Ectodermal cell (in vitro differentiated cells): ENCODE results near the gene SHFL.
A peak's percentile ranks its signal among the peaks of the same experiment; 100 is the strongest.

Experiments used
- H3K27ac ChIP-seq: 2 replicates; pipeline ENCODE4 v1.7.0; 2013; ENCODE audit warnings: mild to moderate bottlenecking, low read depth, low read length; ENCODE audit not compliant: insufficient read depth, poor library complexity, severe bottlenecking
- H3K27me3 ChIP-seq: 2 replicates; pipeline ENCODE4 v1.7.0; 2013; ENCODE audit warnings: mild to moderate bottlenecking, low read length; ENCODE audit not compliant: insufficient read depth, control insufficient read depth, poor library complexity, severe bottlenecking
- H3K36me3 ChIP-seq: one replicate; pipeline ENCODE4 v1.7.0; 2013; ENCODE audit warnings: low read length; ENCODE audit not compliant: control insufficient read depth, insufficient read depth
- H3K4me1 ChIP-seq: one replicate; pipeline ENCODE4 v1.7.0; 2013; ENCODE audit warnings: low read length; ENCODE audit not compliant: control insufficient read depth, insufficient read depth
- H3K4me3 ChIP-seq: 2 replicates; pipeline ENCODE4 v1.7.0; 2013; ENCODE audit warnings: low read depth, low read length, control low read depth; ENCODE audit not compliant: insufficient read depth
- H3K9me3 ChIP-seq: 2 replicates; pipeline ENCODE4 v1.7.0; 2013; ENCODE audit warnings: mild to moderate bottlenecking, low read length, moderate library complexity; ENCODE audit not compliant: control insufficient read depth
- WGBS, 2 experiments: methylation state at CpG; one replicate each; pipeline ENCODE4 v1.1.7; 2013; ENCODE audit warnings: missing lambda C conversion rate in 2 of 2; 5-methylcytosine and 5-hydroxymethylcytosine counted together

Gene SHFL

DNA sequence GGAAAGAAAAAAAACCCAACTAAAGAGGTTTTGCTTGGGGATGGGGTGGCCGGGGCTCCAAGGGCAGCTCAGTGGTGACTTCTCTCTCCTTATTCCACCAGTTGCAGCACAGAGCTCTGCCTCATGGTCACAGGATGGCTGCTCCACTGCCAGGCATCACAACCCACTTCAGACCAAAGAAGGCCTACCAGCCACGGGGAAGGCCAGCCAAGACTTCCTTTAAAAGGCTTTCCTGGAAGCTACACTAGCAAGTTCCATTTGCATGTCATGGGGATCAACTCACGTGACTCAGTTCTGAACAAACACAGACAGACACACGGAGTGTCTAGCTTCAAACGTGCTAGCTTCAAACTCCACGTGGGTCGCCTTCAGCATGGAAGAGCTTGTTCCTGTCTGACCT lies 46.8 kb downstream of the SHFL start:
- peaks cover 43% of the 10 kb centered on the region for H3K36me3 ChIP-seq
- H3K27me3 ChIP-seq, result no peaks in the 10 kb centered on the region
- no peak overlapping the region for H3K4me3 ChIP-seq
- 94 to 95% methylated on average over 7 of the region's 7 CpGs for WGBS, 2 experiments
- no peak overlapping the region for H3K27ac ChIP-seq
- no peaks in the 10 kb centered on the region for H3K4me1 ChIP-seq
- H3K9me3 ChIP-seq, result no peaks in the 10 kb centered on the region

DNA sequence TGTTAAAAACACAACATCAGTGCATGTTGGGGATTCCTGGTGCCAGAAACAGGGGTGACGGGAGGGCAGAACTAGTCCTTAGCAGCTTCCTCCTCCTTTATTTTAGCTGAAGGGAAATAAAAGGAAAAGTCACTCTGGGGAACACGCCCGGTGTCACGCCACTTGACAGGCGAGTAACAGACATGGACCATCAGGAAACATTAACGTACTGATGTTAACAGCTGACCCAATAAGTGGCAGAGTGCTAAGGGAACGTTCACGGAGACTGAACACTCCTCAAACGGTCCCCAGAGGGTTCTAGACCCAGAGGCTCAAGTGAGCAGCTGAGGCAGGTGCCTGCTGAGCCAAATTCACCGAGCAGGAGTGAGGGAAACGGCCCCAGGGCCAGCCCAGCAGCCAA lies 47.5 kb downstream of the SHFL start:
- Histone ChIP-seq H3K4me1 (no peaks in the 10 kb centered on the region), H3K9me3 (no peaks in the 10 kb centered on the region), H3K27me3 (no peaks in the 10 kb centered on the region), H3K36me3 (peaks cover 50% of the 10 kb centered on the region), H3K4me3 (no peak overlapping the region), H3K27ac (no peak overlapping the region)
- WGBS, 2 experiments, result 95 to 97% methylated on average over 11 of the region's 11 CpGs

DNA sequence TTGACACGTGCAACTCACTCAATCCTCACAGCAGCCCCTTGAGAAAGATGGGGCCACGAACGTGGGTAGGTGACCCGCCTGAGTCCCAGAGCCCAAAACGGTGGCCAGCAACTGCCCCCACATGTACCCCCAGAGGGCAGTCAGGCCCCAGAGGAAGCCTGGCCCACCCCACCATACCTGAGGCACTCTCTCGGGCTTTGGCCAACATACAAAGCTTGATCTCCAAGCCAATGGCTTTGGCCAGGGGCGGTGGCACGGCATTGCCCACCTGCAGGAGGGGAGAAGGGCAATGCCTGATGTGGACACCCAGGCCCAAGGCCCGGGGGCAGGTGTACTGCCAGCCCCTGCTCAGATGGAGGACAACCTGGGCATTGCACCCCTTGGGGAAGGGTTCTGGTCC lies 47.9 kb downstream of the SHFL start:
- Histone ChIP-seq H3K36me3 (peaks cover 55% of the 10 kb centered on the region), H3K27ac (no peak overlapping the region), H3K4me1 (no peaks in the 10 kb centered on the region), H3K27me3 (no peaks in the 10 kb centered on the region), H3K4me3 (no peak overlapping the region), H3K9me3 (no peaks in the 10 kb centered on the region)
- WGBS, 2 experiments, result 93 to 94% methylated on average over 9 of the region's 9 CpGs

DNA sequence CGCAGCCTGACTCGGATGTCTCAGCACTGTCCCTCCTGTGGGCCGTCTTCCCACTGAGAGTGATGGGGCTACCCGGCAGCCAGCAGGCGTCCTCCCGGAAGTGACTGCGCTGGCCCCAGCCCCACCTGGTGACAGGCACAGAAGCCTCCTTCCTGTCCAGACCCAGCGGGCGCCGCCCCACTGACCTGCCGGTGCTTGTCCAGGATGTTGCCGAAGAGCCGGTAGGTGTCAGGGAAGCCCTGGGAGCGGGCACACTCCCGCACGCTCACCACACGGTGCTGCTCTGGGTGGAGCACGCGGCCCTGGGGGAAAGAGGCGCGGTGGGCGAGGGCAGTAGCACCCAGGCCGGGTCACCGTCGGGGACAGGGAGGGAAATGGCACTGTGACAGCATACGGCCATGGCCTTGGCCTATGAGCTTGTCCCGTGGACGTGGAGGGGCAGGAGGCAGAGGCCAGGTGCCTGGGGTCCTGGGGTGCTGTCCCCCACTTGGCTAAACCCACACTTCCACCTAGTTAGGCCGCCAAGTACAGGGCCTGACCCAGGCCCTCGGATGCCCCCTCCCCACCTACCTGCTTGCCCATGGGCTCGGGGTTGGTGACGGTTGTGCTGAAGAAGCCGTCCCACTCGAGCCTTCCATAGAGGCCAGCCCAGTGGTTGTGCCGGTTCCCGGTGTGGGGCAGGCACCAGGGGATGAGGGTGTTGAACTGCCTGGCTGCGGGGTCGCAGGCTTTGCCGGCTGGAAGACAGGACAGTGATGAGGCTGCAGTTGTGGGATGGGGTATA lies 49.6 kb downstream of the SHFL start:
- 96% methylated on average over 39 of the region's 39 CpGs for WGBS, 2 experiments
- no peak overlapping the region for H3K4me3 ChIP-seq
- H3K4me1 ChIP-seq, result no peaks in the 10 kb centered on the region
- H3K27me3 ChIP-seq, result no peaks in the 10 kb centered on the region
- peaks cover 69% of the 10 kb centered on the region for H3K36me3 ChIP-seq
- H3K27ac ChIP-seq, result no peak overlapping the region
- H3K9me3 ChIP-seq, result no peaks in the 10 kb centered on the region

DNA sequence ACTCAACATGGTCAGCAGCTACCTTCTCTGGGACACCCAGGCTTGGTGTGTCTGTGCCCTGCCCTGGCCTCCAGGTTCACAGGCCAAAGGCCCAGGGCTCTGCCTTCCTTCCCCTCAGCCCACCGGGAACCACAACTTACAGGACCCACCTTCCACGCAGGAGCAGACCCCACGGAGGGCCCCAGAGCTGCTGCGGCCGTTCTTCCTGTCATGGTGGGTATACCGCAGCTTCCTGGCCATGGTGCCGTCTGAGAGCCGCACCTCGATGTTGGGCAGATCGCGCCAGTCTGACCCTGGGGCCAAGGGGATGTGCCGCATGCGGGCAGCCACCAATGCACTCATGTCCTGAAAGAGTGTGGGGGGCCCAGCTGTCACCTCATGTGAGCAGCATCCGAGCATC lies 50.8 kb downstream of the SHFL start:
- no peaks in the 10 kb centered on the region for H3K27me3 ChIP-seq
- no peak overlapping the region for H3K27ac ChIP-seq
- H3K4me3 ChIP-seq, result no peak overlapping the region
- 97% methylated on average over 14 of the region's 14 CpGs for WGBS, 2 experiments
- no peaks in the 10 kb centered on the region for H3K4me1 ChIP-seq
- no peaks in the 10 kb centered on the region for H3K9me3 ChIP-seq
- H3K36me3 ChIP-seq, result peaks cover 76% of the 10 kb centered on the region

DNA sequence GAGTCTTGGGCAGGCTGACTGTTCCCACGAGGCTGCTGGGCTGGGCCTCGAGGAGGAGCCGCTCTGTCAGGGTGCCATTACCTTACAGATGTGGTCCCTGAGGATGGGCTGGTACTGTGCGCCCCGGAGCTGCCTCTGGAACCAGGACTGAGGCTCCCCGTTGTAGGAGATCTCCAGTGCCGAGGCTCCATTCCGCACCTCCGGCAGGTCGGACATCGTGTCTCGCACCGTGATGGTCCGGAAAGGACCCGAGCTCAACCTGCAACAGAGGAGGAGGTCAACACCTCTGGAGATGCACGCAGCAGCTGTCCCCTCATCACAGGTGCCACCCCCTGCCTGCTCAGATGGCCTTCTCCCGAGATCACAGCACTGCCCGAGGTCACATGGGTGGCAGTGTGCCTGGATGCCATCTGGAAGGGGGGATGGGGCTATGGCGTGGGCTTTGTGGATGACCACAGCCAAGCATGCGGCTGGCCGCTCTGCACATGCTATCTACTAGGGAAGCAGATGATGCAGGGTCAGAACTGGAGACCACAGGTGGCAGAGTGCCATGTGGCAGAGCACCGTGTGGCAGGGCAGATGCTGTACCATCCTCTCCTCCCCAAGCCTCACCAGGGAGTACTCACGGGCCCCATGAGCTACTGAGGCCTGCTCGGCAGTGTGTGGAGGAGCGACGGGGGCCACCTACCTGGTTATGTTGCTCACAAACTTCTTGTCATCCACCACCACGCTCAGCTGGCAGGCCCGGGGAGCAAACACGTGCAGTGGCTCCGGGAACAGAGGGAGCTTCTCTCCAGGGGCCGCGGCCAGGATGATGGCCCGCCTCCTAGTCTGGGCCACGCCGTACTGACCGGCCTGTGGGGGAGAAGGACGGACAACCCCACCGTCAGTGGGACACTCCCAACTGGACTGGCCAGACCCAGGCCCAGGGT lies 51.9 kb downstream of the SHFL start:
- Histone ChIP-seq H3K36me3 (peaks cover 81% of the 10 kb centered on the region), H3K4me1 (no peaks in the 10 kb centered on the region), H3K4me3 (no peak overlapping the region), H3K27me3 (no peaks in the 10 kb centered on the region), H3K27ac (no peak overlapping the region), H3K9me3 (no peaks in the 10 kb centered on the region)
- 96% methylated on average over 38 of the region's 38 CpGs for WGBS, 2 experiments

DNA sequence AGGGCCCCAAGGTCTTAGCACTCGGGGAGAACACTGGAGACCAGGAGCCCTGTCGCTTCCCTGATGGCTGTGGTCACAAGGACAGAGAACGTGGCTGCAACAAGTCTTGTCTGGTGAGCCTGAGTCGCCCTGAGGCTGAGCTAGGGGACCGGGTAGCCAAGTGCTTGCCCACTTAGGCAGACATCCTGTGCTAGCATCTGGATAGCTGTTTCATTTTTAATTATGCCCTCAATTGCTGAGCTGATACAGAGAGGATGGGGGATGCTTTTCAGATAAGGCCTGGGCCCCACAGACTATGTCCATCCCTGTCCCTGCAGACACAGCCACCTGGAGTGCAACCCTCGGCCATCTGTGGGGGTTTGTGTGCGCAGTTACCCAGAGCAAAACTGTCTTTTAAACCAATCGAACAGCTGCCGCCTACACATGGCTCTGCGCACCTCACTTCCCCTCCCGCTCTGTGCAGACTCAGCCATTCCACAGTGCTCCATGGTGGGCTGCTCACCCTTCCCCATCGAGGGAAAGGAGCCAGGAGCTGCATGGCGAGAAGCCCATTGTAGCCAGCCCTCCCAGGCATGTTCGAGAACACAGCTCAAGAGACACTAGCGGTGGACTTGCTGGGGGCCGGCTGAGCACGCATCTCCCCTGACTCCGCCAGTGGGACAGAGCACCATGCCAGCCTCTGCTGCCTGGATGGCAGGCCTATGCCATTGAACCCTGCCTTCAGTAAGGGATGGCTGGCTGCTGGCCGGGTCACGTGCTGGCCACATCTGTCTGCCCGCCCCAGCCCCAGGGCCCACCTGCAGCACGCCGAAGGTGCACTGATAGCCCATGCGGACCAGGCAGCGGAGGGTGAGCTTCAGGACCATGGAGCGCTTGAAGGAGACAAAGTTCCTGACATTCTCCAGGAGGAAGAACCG lies 53.0 kb downstream of the SHFL start:
- Histone ChIP-seq H3K4me3 (no peak overlapping the region), H3K4me1 (no peaks in the 10 kb centered on the region), H3K36me3 (peaks cover 80% of the 10 kb centered on the region), H3K27me3 (no peaks in the 10 kb centered on the region), H3K9me3 (no peaks in the 10 kb centered on the region), H3K27ac (peak overlapping the region; percentile 50)
- WGBS, 2 experiments, result 95 to 96% methylated on average over 27 of the region's 27 CpGs

DNA sequence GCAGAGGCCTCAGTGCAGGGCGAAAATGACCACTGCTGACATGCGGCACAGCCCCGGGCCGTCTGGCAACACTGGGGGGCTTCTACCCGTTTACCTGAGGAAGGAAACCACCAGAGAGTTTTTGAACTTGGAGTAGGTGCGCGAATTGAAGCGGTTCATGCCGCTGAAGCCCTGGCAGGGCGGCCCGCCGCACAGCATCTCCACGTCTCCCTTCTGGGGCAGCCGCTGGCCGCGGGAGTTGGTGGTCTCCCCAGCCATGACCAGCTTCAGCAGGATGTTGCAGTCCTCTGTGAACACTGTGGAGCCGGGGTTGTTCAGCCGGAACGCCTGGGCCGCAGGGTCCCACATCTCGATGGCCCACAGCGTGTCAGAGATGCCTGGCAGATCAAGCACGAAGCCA lies 53.8 kb downstream of the SHFL start:
- H3K4me1 ChIP-seq, result no peaks in the 10 kb centered on the region
- 93 to 96% methylated on average over 23 of the region's 23 CpGs for WGBS, 2 experiments
- no peak overlapping the region for H3K4me3 ChIP-seq
- H3K27me3 ChIP-seq, result no peaks in the 10 kb centered on the region
- H3K9me3 ChIP-seq, result no peaks in the 10 kb centered on the region
- peak overlapping the region; percentile 50 for H3K27ac ChIP-seq
- H3K36me3 ChIP-seq, result peaks cover 85% of the 10 kb centered on the region

DNA sequence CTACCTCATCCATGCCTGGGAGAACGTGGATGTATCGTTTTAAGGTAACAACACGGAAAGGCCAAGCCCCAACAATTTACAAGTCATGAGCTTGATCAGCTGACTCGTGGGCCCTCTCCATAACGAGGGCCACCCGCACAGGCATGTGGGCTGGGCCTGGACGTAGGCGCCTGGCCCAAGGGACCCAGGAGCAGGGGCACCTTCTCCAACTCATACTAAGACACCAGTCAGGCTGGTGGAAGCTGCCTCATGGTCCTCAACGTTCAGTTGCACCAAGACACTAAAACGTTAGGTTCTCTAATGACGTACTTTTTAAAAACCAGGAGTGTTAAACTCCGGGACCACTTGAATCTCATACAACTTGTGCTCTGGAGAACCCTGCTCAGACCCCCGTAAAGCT lies 55.4 kb downstream of the SHFL start:
- Histone ChIP-seq H3K27ac (no peak overlapping the region), H3K9me3 (no peaks in the 10 kb centered on the region), H3K36me3 (peaks cover 88% of the 10 kb centered on the region), H3K27me3 (no peaks in the 10 kb centered on the region), H3K4me3 (no peak overlapping the region), H3K4me1 (no peaks in the 10 kb centered on the region)
- WGBS, 2 experiments, result 94 to 96% methylated on average over 13 of the region's 13 CpGs
